GM23248 (cell line): ENCODE results near the gene CFDP1.

Source experiments
- EZH2 ChIP-seq: fragments of 200-600 bp; sonication (generic); IDR thresholded peaks from 2 replicates; pipeline ENCODE4 v1.6.1; 2018; ENCODE audit warnings: antibody characterized with exemption, mild to moderate bottlenecking; ENCODE audit not compliant: insufficient read depth, poor library complexity, severe bottlenecking
- EZH2phosphoT487 ChIP-seq: fragments of 200-600 bp; sonication (generic); IDR thresholded peaks from 2 replicates; pipeline ENCODE4 v1.6.1; 2018; ENCODE audit warnings: antibody characterized with exemption, moderate library complexity, mild to moderate bottlenecking, low read depth; ENCODE audit not compliant: insufficient read depth

GRCh38 chr16:75248142-75248535 lies 185.2 kb downstream of the CFDP1 start:
- no peak for TF ChIP-seq EZH2
- no peak for TF ChIP-seq EZH2phosphoT487
